HL-60 (cell line): ENCODE results near the gene ZNF692.

Experiments used
- GABPA ChIP-seq: IDR thresholded peaks from 2 replicates; pipeline ENCODE4 v1.6.1; 2012; ENCODE audit warnings: low read depth
- POLR2AphosphoS5 ChIP-seq: IDR thresholded peaks from 2 replicates; pipeline ENCODE4 v1.6.1; 2012; ENCODE audit warnings: low read depth
- SPI1 ChIP-seq: IDR thresholded peaks from 2 replicates; pipeline ENCODE4 v1.6.1; 2012; ENCODE audit warnings: low read depth, mild to moderate bottlenecking, borderline replicate concordance
- TF ChIP-seq, protein P1 (sequence below): IDR thresholded peaks from one replicate; pipeline ENCODE4 v1.5.1; 2011; ENCODE audit warnings: low read length, control low read depth, inconsistent platforms; ENCODE audit not compliant: insufficient read depth

DNA sequence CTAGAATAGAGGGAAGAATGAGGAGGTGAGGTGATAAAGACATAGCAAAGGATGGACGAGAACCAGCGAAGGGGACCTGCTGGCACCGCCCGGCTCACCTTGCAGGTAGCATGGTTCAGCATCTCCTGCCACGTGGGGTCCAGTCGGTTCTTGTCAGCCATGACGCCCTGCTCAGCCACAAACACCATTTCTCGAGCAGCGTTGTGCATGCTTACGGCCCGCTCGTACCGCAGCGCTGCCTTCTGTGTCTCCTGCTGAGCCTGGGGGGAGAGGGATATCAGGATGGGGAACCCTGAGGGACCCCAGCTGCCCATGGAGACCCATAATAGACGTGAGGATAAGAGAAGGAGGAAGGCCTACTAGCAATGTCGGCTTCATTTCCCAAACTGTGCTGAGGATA lies 44.5 kb downstream of the ZNF692 start:
- TF ChIP-seq POLR2AphosphoS5, result no peak
- TF ChIP-seq, protein P1, sequence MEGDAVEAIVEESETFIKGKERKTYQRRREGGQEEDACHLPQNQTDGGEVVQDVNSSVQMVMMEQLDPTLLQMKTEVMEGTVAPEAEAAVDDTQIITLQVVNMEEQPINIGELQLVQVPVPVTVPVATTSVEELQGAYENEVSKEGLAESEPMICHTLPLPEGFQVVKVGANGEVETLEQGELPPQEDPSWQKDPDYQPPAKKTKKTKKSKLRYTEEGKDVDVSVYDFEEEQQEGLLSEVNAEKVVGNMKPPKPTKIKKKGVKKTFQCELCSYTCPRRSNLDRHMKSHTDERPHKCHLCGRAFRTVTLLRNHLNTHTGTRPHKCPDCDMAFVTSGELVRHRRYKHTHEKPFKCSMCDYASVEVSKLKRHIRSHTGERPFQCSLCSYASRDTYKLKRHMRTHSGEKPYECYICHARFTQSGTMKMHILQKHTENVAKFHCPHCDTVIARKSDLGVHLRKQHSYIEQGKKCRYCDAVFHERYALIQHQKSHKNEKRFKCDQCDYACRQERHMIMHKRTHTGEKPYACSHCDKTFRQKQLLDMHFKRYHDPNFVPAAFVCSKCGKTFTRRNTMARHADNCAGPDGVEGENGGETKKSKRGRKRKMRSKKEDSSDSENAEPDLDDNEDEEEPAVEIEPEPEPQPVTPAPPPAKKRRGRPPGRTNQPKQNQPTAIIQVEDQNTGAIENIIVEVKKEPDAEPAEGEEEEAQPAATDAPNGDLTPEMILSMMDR, result no peak
- no peak for TF ChIP-seq SPI1
- no peak for TF ChIP-seq GABPA
